PC-9 (cell line): Measurements from ENCODE around the gene GBE1.

Experiments used
- EZH2 ChIP-seq: fragments of 200-600 bp; sonication (generic); IDR thresholded peaks from 2 replicates; pipeline ENCODE4 v1.8.0; 2017; ENCODE audit warnings: antibody characterized with exemption, low read depth
- TF ChIP-seq, protein P1 (sequence below): fragments of 200-600 bp; sonication (generic); conservative IDR thresholded peaks from 2 replicates; pipeline ENCODE4 v1.6.1; 2017; ENCODE audit warnings: mixed run types, antibody characterized with exemption, mild to moderate bottlenecking, moderate library complexity

DNA sequence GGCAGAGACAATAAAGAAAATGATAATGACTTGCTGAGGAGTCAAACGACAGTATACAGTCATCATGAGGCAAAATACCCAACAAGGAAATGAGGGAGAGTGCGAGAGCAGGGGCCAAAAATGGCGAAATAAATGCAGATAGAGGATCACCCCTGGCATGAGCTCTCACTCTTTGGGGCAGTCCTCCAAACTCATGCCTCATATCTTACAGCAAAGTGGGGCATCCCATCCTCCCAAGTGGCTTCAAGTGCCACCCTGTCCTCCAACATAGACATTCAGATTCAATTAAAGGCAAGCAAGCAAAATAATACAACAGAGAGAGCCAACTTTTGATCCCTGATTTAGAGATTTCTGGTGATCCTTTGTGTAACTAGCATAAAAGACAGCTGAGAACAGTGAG is 278.4 kb downstream of the GBE1 start:
- TF ChIP-seq, protein P1, sequence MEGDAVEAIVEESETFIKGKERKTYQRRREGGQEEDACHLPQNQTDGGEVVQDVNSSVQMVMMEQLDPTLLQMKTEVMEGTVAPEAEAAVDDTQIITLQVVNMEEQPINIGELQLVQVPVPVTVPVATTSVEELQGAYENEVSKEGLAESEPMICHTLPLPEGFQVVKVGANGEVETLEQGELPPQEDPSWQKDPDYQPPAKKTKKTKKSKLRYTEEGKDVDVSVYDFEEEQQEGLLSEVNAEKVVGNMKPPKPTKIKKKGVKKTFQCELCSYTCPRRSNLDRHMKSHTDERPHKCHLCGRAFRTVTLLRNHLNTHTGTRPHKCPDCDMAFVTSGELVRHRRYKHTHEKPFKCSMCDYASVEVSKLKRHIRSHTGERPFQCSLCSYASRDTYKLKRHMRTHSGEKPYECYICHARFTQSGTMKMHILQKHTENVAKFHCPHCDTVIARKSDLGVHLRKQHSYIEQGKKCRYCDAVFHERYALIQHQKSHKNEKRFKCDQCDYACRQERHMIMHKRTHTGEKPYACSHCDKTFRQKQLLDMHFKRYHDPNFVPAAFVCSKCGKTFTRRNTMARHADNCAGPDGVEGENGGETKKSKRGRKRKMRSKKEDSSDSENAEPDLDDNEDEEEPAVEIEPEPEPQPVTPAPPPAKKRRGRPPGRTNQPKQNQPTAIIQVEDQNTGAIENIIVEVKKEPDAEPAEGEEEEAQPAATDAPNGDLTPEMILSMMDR: no peak
- no peak for TF ChIP-seq EZH2
